GM12801 (cell line): ENCODE data around the gene CENPT.

Source experiments
- CTCF ChIP-seq: IDR thresholded peaks from one replicate; pipeline ENCODE4 v1.5.1; 2011; ENCODE audit warnings: control low read depth; ENCODE audit not compliant: insufficient read length; ENCODE audit errors: extremely low read depth

CENPT gene

GRCh38 chr16:67885976-67886375 lies 38.5 kb upstream of the CENPT start:
- TF ChIP-seq CTCF, result no peak

GRCh38 chr16:67885545-67885944 lies 38.1 kb upstream of the CENPT start:
- no peak for TF ChIP-seq CTCF

GRCh38 chr16:67884684-67885083 lies 37.2 kb upstream of the CENPT start, which contains the start of gene NRN1L:
NRN1L (plus strand) TSS chr16:67884885; CDS start chr16:67884904, 19 bp downstream.
- TF ChIP-seq CTCF, result no peak

GRCh38 chr16:67883872-67884261 lies 36.4 kb upstream of the CENPT start:
- no peak for TF ChIP-seq CTCF

- no peak for TF ChIP-seq CTCF
These were observed 35.8 kb upstream of the CENPT start for GRCh38 chr16:67883146-67883871.

- no peak for TF ChIP-seq CTCF
These were observed 35.1 kb upstream of the CENPT start for GRCh38 chr16:67882374-67883145.

GRCh38 chr16:67881621-67882161 lies 34.2 kb upstream of the CENPT start:
- no peak for TF ChIP-seq CTCF
